ENCODE data around the gene TTYH2. TPM values are rescaled to one million over a fixed set of nuclear protein-coding genes. Genes with fewer than 3 reads are reported as not detected.
A peak's percentile ranks its signal among the peaks of the same experiment; 100 is the strongest.
"Not testable (repeated sequence)": the region's sequence is repeated elsewhere in the genome, so short reads cannot be mapped to it uniquely, and the experiment has no call there.

TTYH2 gene
- polyA plus RNA-seq, 1 of the 3 experiments (the other 2 are of a cell fraction), result 16.1 TPM

- no peaks in the 10 kb centered on the region; a peak in 1 of 4 replicates for H3K4me1 ChIP-seq (ENCODE audit: control insufficient read depth in 1 of 2, insufficient read depth in 2 of 2, low read depth in 1 of 2, low read length in 1 of 2)
- POLR2A ChIA-PET, result interaction anchor here (1.2 kb wide), 1 partner anchor 15 kb away, joined by 3 read pairs; no protein-coding TSS in a partner anchor
- no peaks in the 10 kb centered on the region for H3K27me3 ChIP-seq (ENCODE audit: insufficient read depth)
- no peaks in the 10 kb centered on the region for H3K9me2 ChIP-seq
- no peak overlapping the region for H3K9ac ChIP-seq
- H2AFZ ChIP-seq (ENCODE audit: low read depth), result no peak overlapping the region
- H3K9me3 ChIP-seq, result no peaks in the 10 kb centered on the region
- no peak overlapping the region for H3K4me3 ChIP-seq (ENCODE audit: low read depth in 2 of 2, low read length in 1 of 2)
- no peaks in the 10 kb centered on the region for H4K20me1 ChIP-seq (ENCODE audit: insufficient read depth)
- no peak overlapping the region for H3K27ac ChIP-seq (ENCODE audit: low read depth in 2 of 2, low read length in 1 of 2)
- H3K79me2 ChIP-seq (ENCODE audit: insufficient read depth), result no peaks in the 10 kb centered on the region
- no peak for TF ChIP-seq FOXJ3 (CRISPR knock-in tag; IDR thresholded peaks at IDR 0.05)
- CTCF ChIA-PET, result interaction anchor here (0.6 to 18.5 kb wide), 5 partner anchors 11 to 1631 kb away, joined by 3 to 284 read pairs (median 6); partner anchors contain the start of gene RPL38
- no peaks in the 10 kb centered on the region for H3F3A ChIP-seq (replicated peaks; ENCODE audit: insufficient read depth)
- H3K4me2 ChIP-seq, result no peak overlapping the region
- WGBS (ENCODE audit: low lambda C conversion rate), result 55% methylated on average over 11 of the region's 11 CpGs
- no peak for DNase-seq
- no peaks in the 10 kb centered on the region for H3K36me3 ChIP-seq (replicated peaks in 1 of 2; ENCODE audit: control insufficient read depth in 1 of 2, insufficient read depth in 2 of 2, low read length in 1 of 2)
Measured at GRCh38 chr17:74187761-74188160, 25.6 kb upstream of the TTYH2 start.

GRCh38 chr17:74188687-74189086 is 24.7 kb upstream of the TTYH2 start:
- H3K9me3 ChIP-seq; H2AFZ ChIP-seq (ENCODE audit: low read depth); H3F3A ChIP-seq (replicated peaks; ENCODE audit: insufficient read depth); H3K4me1 ChIP-seq (ENCODE audit: control insufficient read depth in 1 of 2, insufficient read depth in 2 of 2, low read depth in 1 of 2, low read length in 1 of 2); H3K4me3 ChIP-seq (ENCODE audit: low read depth in 2 of 2, low read length in 1 of 2); H3K27ac ChIP-seq (ENCODE audit: low read depth in 2 of 2, low read length in 1 of 2); H3K36me3 ChIP-seq (replicated peaks in 1 of 2; ENCODE audit: control insufficient read depth in 1 of 2, insufficient read depth in 2 of 2, low read length in 1 of 2); H3K4me2 ChIP-seq; H3K9ac ChIP-seq; H3K79me2 ChIP-seq (ENCODE audit: insufficient read depth); H3K27me3 ChIP-seq (ENCODE audit: insufficient read depth); DNase-seq; H4K20me1 ChIP-seq (ENCODE audit: insufficient read depth); H3K9me2 ChIP-seq: not testable (repeated sequence)
- ChIA-PET POLR2A (interaction anchor here (1.2 kb wide), 1 partner anchor 14 kb away, joined by 3 read pairs; no protein-coding TSS in a partner anchor), CTCF (interaction anchor here (1.8 to 18.5 kb wide), 3 partner anchors 12 to 542 kb away, joined by 6 to 284 read pairs (median 30); partner anchors contain the start of gene RPL38)
- 45% methylated on average over 4 of the region's 4 CpGs for WGBS (ENCODE audit: low lambda C conversion rate)

- ChIA-PET POLR2A (interaction anchor here (0.6 kb wide), 1 partner anchor 14 kb away, joined by 3 read pairs; the partner anchor contains the start of gene RPL38), CTCF (interaction anchor here (1.0 to 18.5 kb wide), 6 partner anchors 8 to 761 kb away, joined by 3 to 284 read pairs (median 6); partner anchors contain the start of gene RPL38)
- Histone ChIP-seq H3K27ac (ENCODE audit: low read depth in 2 of 2, low read length in 1 of 2) (no peak overlapping the region), H3K9me3 (no peaks in the 10 kb centered on the region), H3K4me3 (ENCODE audit: low read depth in 2 of 2, low read length in 1 of 2) (no peak overlapping the region), H3K4me2 (no peak overlapping the region), H3K36me3 (replicated peaks in 1 of 2; ENCODE audit: control insufficient read depth in 1 of 2, insufficient read depth in 2 of 2, low read length in 1 of 2) (no peaks in the 10 kb centered on the region), H2AFZ (ENCODE audit: low read depth) (no peak overlapping the region), H3K9ac (no peak overlapping the region), H3F3A (replicated peaks; ENCODE audit: insufficient read depth) (no peaks in the 10 kb centered on the region), H3K79me2 (ENCODE audit: insufficient read depth) (no peaks in the 10 kb centered on the region), H3K4me1 (ENCODE audit: control insufficient read depth in 1 of 2, insufficient read depth in 2 of 2, low read depth in 1 of 2, low read length in 1 of 2) (peaks cover 0 to 9% of the 10 kb centered on the region in 2 experiments; a peak in 1 of 4 replicates), H4K20me1 (ENCODE audit: insufficient read depth) (no peaks in the 10 kb centered on the region), H3K9me2 (no peaks in the 10 kb centered on the region), H3K27me3 (ENCODE audit: insufficient read depth) (peaks cover 12% of the 10 kb centered on the region)
- peak; percentile 91 for TF ChIP-seq USF1 (IDR thresholded peaks at IDR 0.05; ENCODE audit: borderline replicate concordance, low read depth)
- no peak for TF ChIP-seq NFIC (IDR thresholded peaks at IDR 0.05; ENCODE audit: borderline replicate concordance)
- TF ChIP-seq FOXJ3 (CRISPR knock-in tag; IDR thresholded peaks at IDR 0.05), result no peak
- no peak for TF ChIP-seq TEAD4 (IDR thresholded peaks at IDR 0.05; ENCODE audit: borderline replicate concordance, insufficient read depth)
- no peak for TF ChIP-seq RAD21 (IDR thresholded peaks at IDR 0.05; ENCODE audit: low read length)
- no peak for TF ChIP-seq RXRA (IDR thresholded peaks at IDR 0.05; ENCODE audit: borderline replicate concordance, low read depth)
- TF ChIP-seq ELF1 (IDR thresholded peaks at IDR 0.05), result no peak
- TF ChIP-seq USF2 (IDR thresholded peaks at IDR 0.05; ENCODE audit: borderline replicate concordance, low read depth, low read length), result peak; percentile 61; the same call in 1 of the 2 replicates
- TF ChIP-seq TCF12 (IDR thresholded peaks at IDR 0.05), result no peak
- no peak for TF ChIP-seq GABPA (IDR thresholded peaks at IDR 0.05; ENCODE audit: low read depth)
- TF ChIP-seq FOSL2 (IDR thresholded peaks at IDR 0.05; ENCODE audit: borderline replicate concordance, low read depth), result no peak
- DNase-seq, result peak; percentile 90
- 13% methylated on average over 2 of the region's 2 CpGs for WGBS (ENCODE audit: low lambda C conversion rate)
Measured at GRCh38 chr17:74190154-74190553, 23.2 kb upstream of the TTYH2 start.

Data from SK-N-SH (cell line).